ENCODE measurements around the gene CEP57L1.
"Not testable (repeated sequence)": the region's sequence is repeated elsewhere in the genome, so short reads cannot be mapped to it uniquely, and the experiment has no call there.

Gene CEP57L1

DNA sequence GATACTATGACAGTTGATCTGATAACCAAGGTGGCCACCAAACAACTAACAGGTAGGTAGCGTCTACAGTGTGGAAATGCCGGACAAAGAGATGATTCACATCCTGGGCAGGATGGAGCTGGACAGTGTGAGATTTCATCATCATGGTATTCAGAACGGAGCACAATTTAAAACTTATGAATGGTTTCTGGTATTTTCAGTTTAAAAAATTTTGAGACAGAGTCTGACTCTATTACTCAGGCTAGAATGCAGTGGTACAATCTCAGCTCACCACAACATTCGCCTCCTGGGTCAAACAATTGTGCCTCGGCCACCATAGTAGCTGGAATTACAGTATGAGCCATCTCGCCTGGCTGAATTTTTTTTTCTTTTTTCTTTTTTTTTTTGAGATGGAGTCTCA lies 43.8 kb downstream of the CEP57L1 start:
- DNase-seq = no peak
- Histone ChIP-seq H3K36me3 (replicated peaks; ENCODE audit: insufficient read depth, low read length) (no peaks in the 10 kb centered on the region), H3K4me3 (ENCODE audit: low read length) (no peak overlapping the region), H3K79me2 (ENCODE audit: low read length) (no peaks in the 10 kb centered on the region), H4K20me1 (ENCODE audit: insufficient read depth, low read length) (no peaks in the 10 kb centered on the region), H3K9me2 (replicated peaks; ENCODE audit: insufficient read depth, low read length) (no peaks in the 10 kb centered on the region), H3F3A (ENCODE audit: insufficient read depth, low read length) (no peaks in the 10 kb centered on the region), H3K4me1 (ENCODE audit: low read length) (no peaks in the 10 kb centered on the region), H2AFZ (ENCODE audit: low read length) (no peak overlapping the region), H3K27me3 (replicated peaks; ENCODE audit: insufficient read depth, low read length) (no peaks in the 10 kb centered on the region), H3K9me3 (replicated peaks; ENCODE audit: insufficient read depth, low read length) (no peaks in the 10 kb centered on the region), H3K9ac (ENCODE audit: low read length) (no peak overlapping the region), H3K4me2 (ENCODE audit: low read depth, low read length) (no peak overlapping the region), H3K27ac (ENCODE audit: low read length) (no peak overlapping the region)
- TF ChIP-seq EZH2 (optimal IDR thresholded peaks at IDR 0.05; ENCODE audit: low read depth, low read length) (no peak), EZH2phosphoT487 (IDR thresholded peaks at IDR 0.05; ENCODE audit: low read length) (no peak)
- TF ChIP-seq, protein P1, sequence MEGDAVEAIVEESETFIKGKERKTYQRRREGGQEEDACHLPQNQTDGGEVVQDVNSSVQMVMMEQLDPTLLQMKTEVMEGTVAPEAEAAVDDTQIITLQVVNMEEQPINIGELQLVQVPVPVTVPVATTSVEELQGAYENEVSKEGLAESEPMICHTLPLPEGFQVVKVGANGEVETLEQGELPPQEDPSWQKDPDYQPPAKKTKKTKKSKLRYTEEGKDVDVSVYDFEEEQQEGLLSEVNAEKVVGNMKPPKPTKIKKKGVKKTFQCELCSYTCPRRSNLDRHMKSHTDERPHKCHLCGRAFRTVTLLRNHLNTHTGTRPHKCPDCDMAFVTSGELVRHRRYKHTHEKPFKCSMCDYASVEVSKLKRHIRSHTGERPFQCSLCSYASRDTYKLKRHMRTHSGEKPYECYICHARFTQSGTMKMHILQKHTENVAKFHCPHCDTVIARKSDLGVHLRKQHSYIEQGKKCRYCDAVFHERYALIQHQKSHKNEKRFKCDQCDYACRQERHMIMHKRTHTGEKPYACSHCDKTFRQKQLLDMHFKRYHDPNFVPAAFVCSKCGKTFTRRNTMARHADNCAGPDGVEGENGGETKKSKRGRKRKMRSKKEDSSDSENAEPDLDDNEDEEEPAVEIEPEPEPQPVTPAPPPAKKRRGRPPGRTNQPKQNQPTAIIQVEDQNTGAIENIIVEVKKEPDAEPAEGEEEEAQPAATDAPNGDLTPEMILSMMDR (IDR thresholded peaks at IDR 0.05; ENCODE audit: low read length) = no peak

DNA sequence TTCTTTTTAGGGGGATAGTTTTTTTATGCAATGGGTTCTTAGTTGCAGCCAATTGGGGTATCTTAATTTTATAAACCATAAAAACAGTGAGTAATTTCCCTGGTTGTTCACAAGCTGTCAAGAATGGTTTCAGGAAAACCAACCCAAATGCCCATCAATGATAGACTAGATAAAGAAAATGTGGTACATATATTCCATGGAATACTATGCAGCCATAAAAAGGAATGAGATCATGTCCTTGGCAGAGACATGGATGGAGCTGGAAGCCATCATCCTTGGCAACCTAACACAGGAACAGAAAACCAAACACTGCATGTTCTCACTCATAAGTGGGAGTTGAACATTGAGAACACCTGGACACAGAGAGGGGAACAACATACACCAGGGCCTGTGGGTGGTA lies 46.8 kb downstream of the CEP57L1 start:
- not testable (repeated sequence) for H3K4me3 ChIP-seq (ENCODE audit: low read length); H3K4me2 ChIP-seq (ENCODE audit: low read depth, low read length); H3K79me2 ChIP-seq (ENCODE audit: low read length); H3K4me1 ChIP-seq (ENCODE audit: low read length); H4K20me1 ChIP-seq (ENCODE audit: insufficient read depth, low read length); H3F3A ChIP-seq (ENCODE audit: insufficient read depth, low read length); DNase-seq; H3K9ac ChIP-seq (ENCODE audit: low read length); H3K36me3 ChIP-seq (replicated peaks; ENCODE audit: insufficient read depth, low read length); H2AFZ ChIP-seq (ENCODE audit: low read length); H3K27me3 ChIP-seq (replicated peaks; ENCODE audit: insufficient read depth, low read length); H3K9me3 ChIP-seq (replicated peaks; ENCODE audit: insufficient read depth, low read length); H3K9me2 ChIP-seq (replicated peaks; ENCODE audit: insufficient read depth, low read length); H3K27ac ChIP-seq (ENCODE audit: low read length)

DNA sequence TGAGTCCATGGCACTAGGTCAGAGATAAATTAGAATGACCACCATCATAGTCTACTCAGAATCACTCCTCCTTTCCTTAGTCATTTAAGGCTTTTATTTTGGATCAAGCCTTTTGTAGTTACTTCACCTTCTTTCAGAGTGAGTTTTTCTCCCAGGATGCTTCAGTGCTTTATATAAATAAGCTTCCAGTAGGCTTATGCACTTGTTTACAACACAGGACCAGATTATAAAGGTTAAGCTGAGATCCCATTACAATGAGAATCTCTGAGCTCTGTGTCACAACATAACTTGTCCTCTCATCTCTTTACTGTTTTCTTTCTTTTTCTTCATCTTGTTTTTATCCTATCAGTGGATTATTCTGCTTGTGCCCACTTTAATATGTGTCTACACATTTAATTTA lies 47.9 kb downstream of the CEP57L1 start:
- H3K79me2 ChIP-seq (ENCODE audit: low read length) = no peaks in the 10 kb centered on the region

DNA sequence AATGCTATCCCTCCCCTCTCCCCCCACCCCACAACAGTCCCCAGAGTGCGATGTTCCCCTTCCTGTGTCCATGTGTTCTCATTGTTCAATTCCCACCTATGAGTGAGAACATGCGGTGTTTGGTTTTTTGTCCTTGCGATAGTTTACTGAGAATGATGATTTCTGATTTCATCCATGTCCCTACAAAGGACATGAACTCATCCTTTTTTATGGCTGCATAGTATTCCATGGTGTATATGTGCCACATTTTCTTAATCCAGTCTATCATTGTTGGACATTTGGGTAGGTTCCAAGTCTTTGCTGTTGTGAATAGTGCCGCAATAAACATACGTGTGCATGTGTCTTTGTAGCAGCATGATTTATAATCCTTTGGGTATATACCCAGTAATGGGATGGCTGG lies 52.9 kb downstream of the CEP57L1 start:
- H3K9me3 ChIP-seq (replicated peaks; ENCODE audit: insufficient read depth, low read length); H3K27ac ChIP-seq (ENCODE audit: low read length); H3K36me3 ChIP-seq (replicated peaks; ENCODE audit: insufficient read depth, low read length); H3K4me3 ChIP-seq (ENCODE audit: low read length); H4K20me1 ChIP-seq (ENCODE audit: insufficient read depth, low read length); H3K79me2 ChIP-seq (ENCODE audit: low read length); H2AFZ ChIP-seq (ENCODE audit: low read length); H3K4me1 ChIP-seq (ENCODE audit: low read length); DNase-seq; H3K27me3 ChIP-seq (replicated peaks; ENCODE audit: insufficient read depth, low read length); H3K9ac ChIP-seq (ENCODE audit: low read length); H3K4me2 ChIP-seq (ENCODE audit: low read depth, low read length); H3K9me2 ChIP-seq (replicated peaks; ENCODE audit: insufficient read depth, low read length); H3F3A ChIP-seq (ENCODE audit: insufficient read depth, low read length): not testable (repeated sequence)

More for the DNA sequence above, 47.9 kb downstream of the CEP57L1 start:
- no peak for DNase-seq
- H4K20me1 ChIP-seq (ENCODE audit: insufficient read depth, low read length) = no peaks in the 10 kb centered on the region
- H3K9ac ChIP-seq (ENCODE audit: low read length) = no peak overlapping the region
- no peaks in the 10 kb centered on the region for H3F3A ChIP-seq (ENCODE audit: insufficient read depth, low read length)
- H3K36me3 ChIP-seq (replicated peaks; ENCODE audit: insufficient read depth, low read length) = no peaks in the 10 kb centered on the region
- H3K4me3 ChIP-seq (ENCODE audit: low read length) = no peak overlapping the region
- no peaks in the 10 kb centered on the region for H3K9me3 ChIP-seq (replicated peaks; ENCODE audit: insufficient read depth, low read length)
- no peak overlapping the region for H3K27ac ChIP-seq (ENCODE audit: low read length)
- no peak overlapping the region for H2AFZ ChIP-seq (ENCODE audit: low read length)
- H3K27me3 ChIP-seq (replicated peaks; ENCODE audit: insufficient read depth, low read length) = no peaks in the 10 kb centered on the region
- H3K9me2 ChIP-seq (replicated peaks; ENCODE audit: insufficient read depth, low read length) = no peaks in the 10 kb centered on the region
- H3K4me2 ChIP-seq (ENCODE audit: low read depth, low read length) = no peak overlapping the region
- no peak for TF ChIP-seq EZH2phosphoT487 (IDR thresholded peaks at IDR 0.05; ENCODE audit: low read length)
- TF ChIP-seq EZH2 (optimal IDR thresholded peaks at IDR 0.05; ENCODE audit: low read depth, low read length) = no peak
- TF ChIP-seq, protein P1 (IDR thresholded peaks at IDR 0.05; ENCODE audit: low read length) = no peak
- no peaks in the 10 kb centered on the region for H3K4me1 ChIP-seq (ENCODE audit: low read length)

DNA sequence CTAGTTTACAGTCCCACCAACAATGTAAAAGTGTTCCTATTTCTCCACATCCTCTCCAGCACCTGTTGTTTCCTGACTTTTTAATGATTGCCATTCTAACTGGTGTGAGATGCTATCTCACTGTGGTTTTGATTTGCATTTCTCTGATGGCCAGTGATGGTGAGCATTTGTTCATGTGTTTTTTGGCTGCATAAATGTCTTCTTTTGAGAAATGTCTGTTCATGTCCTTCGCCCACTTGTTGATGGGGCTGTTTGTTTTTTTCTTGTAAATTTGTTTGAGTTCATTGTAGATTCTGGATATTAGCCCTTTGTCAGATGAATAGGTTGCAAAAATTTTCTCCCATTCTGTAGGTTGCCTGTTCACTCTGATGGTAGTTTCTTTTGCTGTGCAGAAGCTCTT lies 53.4 kb downstream of the CEP57L1 start:
- H3K9me3 ChIP-seq (replicated peaks; ENCODE audit: insufficient read depth, low read length); H3K4me3 ChIP-seq (ENCODE audit: low read length); H2AFZ ChIP-seq (ENCODE audit: low read length); H3K27me3 ChIP-seq (replicated peaks; ENCODE audit: insufficient read depth, low read length); H3K9ac ChIP-seq (ENCODE audit: low read length); H3K27ac ChIP-seq (ENCODE audit: low read length); H3K4me1 ChIP-seq (ENCODE audit: low read length); H4K20me1 ChIP-seq (ENCODE audit: insufficient read depth, low read length); H3K9me2 ChIP-seq (replicated peaks; ENCODE audit: insufficient read depth, low read length); H3F3A ChIP-seq (ENCODE audit: insufficient read depth, low read length); H3K4me2 ChIP-seq (ENCODE audit: low read depth, low read length); H3K79me2 ChIP-seq (ENCODE audit: low read length); DNase-seq; H3K36me3 ChIP-seq (replicated peaks; ENCODE audit: insufficient read depth, low read length): not testable (repeated sequence)
